IMR-90 (cell line): Measurements from ENCODE around the gene C13orf46. TPM values are rescaled to one million over a fixed set of nuclear protein-coding genes. Genes with fewer than 3 reads are reported as not detected.
A peak's percentile ranks its signal among the peaks of the same experiment; 100 is the strongest.

Experiments
- ATAC-seq: fragments of 200-7000 bp; cut with Tn5 transposase; 2 replicates; pipeline ENCODE4 v1.9.1; 2020; ENCODE audit warnings: low read depth, mild to moderate bottlenecking, moderate library complexity
- BruUV-seq: library from RNA; stranded (reverse); fragments of 400-500 nt; replicated peaks from 2 replicates; lab custom pipeline; 2021; lab: Mats Ljungman, UMichigan
- CTCF ChIA-PET: fragments of 300-600 bp; formaldehyde crosslinking; extraction: SDS; loops from one replicate; lab custom pipeline; 2021; ENCODE audit warnings: antibody characterized with exemption; lab: Yijun Ruan, JAX
- POLR2A ChIA-PET: fragments of 300-600 bp; sonication (Branson Sonifier 250); formaldehyde crosslinking; loops from one replicate; lab custom pipeline; 2022; ENCODE audit warnings: antibody characterized with exemption; ENCODE audit not compliant: unreplicated experiment; lab: Charles Lee
- DNase-seq: peaks from one replicate; pipeline ENCODE4 v3.0.0; 2013
- H2AFZ ChIP-seq: replicated peaks from 2 replicates; pipeline ENCODE3; 2013; ENCODE audit warnings: low read length, mild to moderate bottlenecking; ENCODE audit not compliant: poor library complexity
- H2AK5ac ChIP-seq: 2 replicates; pipeline ENCODE4 v1.6.1; 2013; ENCODE audit warnings: low read depth, low read length, inconsistent platforms
- H2AK9ac ChIP-seq: replicated peaks from 2 replicates; pipeline ENCODE3; 2013; ENCODE audit warnings: mild to moderate bottlenecking, low read depth, low read length, moderate library complexity; ENCODE audit not compliant: poor library complexity
- H2BK120ac ChIP-seq: 2 replicates; pipeline ENCODE4 v1.6.1; 2013; ENCODE audit warnings: low read depth, low read length, inconsistent platforms
- H2BK15ac ChIP-seq: 3 replicates; pipeline ENCODE4 v1.6.1; 2013; ENCODE audit warnings: low read depth, low read length, inconsistent platforms
- H2BK20ac ChIP-seq: 2 replicates; pipeline ENCODE4 v1.6.1; 2013; ENCODE audit warnings: low read depth, mild to moderate bottlenecking, inconsistent platforms, low read length, moderate library complexity
- H2BK5ac ChIP-seq: 2 replicates; pipeline ENCODE4 v1.6.1; 2013; ENCODE audit warnings: mild to moderate bottlenecking, low read depth, low read length, inconsistent platforms; ENCODE audit not compliant: poor library complexity, severe bottlenecking
- H3K14ac ChIP-seq: replicated peaks from 2 replicates; pipeline ENCODE4 v1.6.1; 2013; ENCODE audit warnings: low read depth, low read length, inconsistent platforms
- H3K18ac ChIP-seq: 2 replicates; pipeline ENCODE4 v1.6.1; 2013; ENCODE audit warnings: low read depth, low read length, control low read depth
- H3K23ac ChIP-seq: 2 replicates; pipeline ENCODE4 v1.6.1; 2013; ENCODE audit warnings: low read depth, low read length, inconsistent platforms
- H3K27ac ChIP-seq: 2 replicates; pipeline ENCODE4 v1.5.1; 2013; ENCODE audit warnings: mild to moderate bottlenecking, control low read depth, low read length; ENCODE audit not compliant: insufficient read depth
- H3K27me3 ChIP-seq: 2 replicates; pipeline ENCODE4 v1.6.1; 2013; ENCODE audit warnings: low read length; ENCODE audit not compliant: control insufficient read depth, insufficient read depth
- H3K36me3 ChIP-seq: 2 replicates; pipeline ENCODE4 v1.6.1; 2013; ENCODE audit warnings: low read length, mixed read lengths; ENCODE audit not compliant: control insufficient read depth, insufficient read depth
- H3K4ac ChIP-seq: 2 replicates; pipeline ENCODE4 v1.6.1; 2013; ENCODE audit warnings: low read depth, low read length, inconsistent platforms
- H3K4me1 ChIP-seq: 2 replicates; pipeline ENCODE4 v1.6.1; 2013; ENCODE audit warnings: low read length, mixed read lengths; ENCODE audit not compliant: control insufficient read depth, insufficient read depth
- H3K4me2 ChIP-seq: 2 replicates; pipeline ENCODE4 v1.6.1; 2013; ENCODE audit warnings: low read depth, mild to moderate bottlenecking, control low read depth, low read length, moderate library complexity
- H3K4me3 ChIP-seq: 2 replicates; pipeline ENCODE4 v1.5.1; 2013; ENCODE audit warnings: low read depth, mild to moderate bottlenecking, control low read depth, low read length, moderate library complexity; ENCODE audit not compliant: insufficient read depth
- H3K56ac ChIP-seq: 2 replicates; pipeline ENCODE4 v1.6.1; 2013; ENCODE audit warnings: low read length, inconsistent platforms; ENCODE audit not compliant: insufficient read depth; ENCODE audit errors: extremely low read depth
- H3K79me1 ChIP-seq, 2 experiments: 2 replicates each; pipeline ENCODE4 v1.6.1; 2013; ENCODE audit warnings: low read length in 2 of 2, inconsistent platforms in 1 of 2, low read depth in 1 of 2
- H3K9ac ChIP-seq: 2 replicates; pipeline ENCODE4 v1.6.1; 2013; ENCODE audit warnings: low read depth, low read length, control low read depth
- H3K9me1 ChIP-seq: 2 replicates; pipeline ENCODE4 v1.6.1; 2013; ENCODE audit warnings: low read length, inconsistent platforms; ENCODE audit not compliant: insufficient read depth
- H3K9me3 ChIP-seq: 2 replicates; pipeline ENCODE4 v1.6.1; 2013; ENCODE audit warnings: low read length; ENCODE audit not compliant: control insufficient read depth, insufficient read depth
- H4K20me1 ChIP-seq: 2 replicates; pipeline ENCODE4 v1.6.1; 2013; ENCODE audit warnings: low read length, inconsistent platforms; ENCODE audit not compliant: insufficient read depth
- H4K5ac ChIP-seq: 2 replicates; pipeline ENCODE4 v1.6.1; 2013; ENCODE audit warnings: mild to moderate bottlenecking, low read depth, low read length, control low read depth
- H4K8ac ChIP-seq, 2 experiments: 2 replicates each; pipeline ENCODE4 v1.6.1; 2013; ENCODE audit warnings: low read depth in 2 of 2, low read length in 2 of 2, control low read depth in 1 of 2, inconsistent platforms in 1 of 2
- H4K91ac ChIP-seq: 2 replicates; pipeline ENCODE4 v1.6.1; 2013; ENCODE audit warnings: low read depth, low read length, inconsistent platforms; ENCODE audit not compliant: insufficient read depth
- FOS ChIP-seq: fragments of 150-350 bp; IDR thresholded peaks from 2 replicates; pipeline ENCODE4 v1.6.1; 2016; ENCODE audit warnings: low read depth, low read length
- MXI1 ChIP-seq: IDR thresholded peaks from 2 replicates; pipeline ENCODE4 v1.6.1; 2012; ENCODE audit warnings: low read depth, mild to moderate bottlenecking, low read length, moderate library complexity, borderline replicate concordance
- RAD21 ChIP-seq: IDR thresholded peaks from 2 replicates; pipeline ENCODE4 v1.6.1; 2012; ENCODE audit warnings: low read length, improper control_type of control experiment
- RCOR1 ChIP-seq: IDR thresholded peaks from 2 replicates; pipeline ENCODE4 v1.6.1; 2012; ENCODE audit warnings: mild to moderate bottlenecking, low read length, improper control_type of control experiment; ENCODE audit not compliant: insufficient replicate concordance
- WGBS, 2 experiments: methylation state at CpG; one replicate each; pipeline versions ENCODE4 v1.1.5 to v1.1.7; 2013; ENCODE audit warnings: missing lambda C conversion rate in 2 of 2; ENCODE audit not compliant: insufficient read length in 1 of 2; ENCODE audit errors: extremely low coverage in 2 of 2; 5-methylcytosine and 5-hydroxymethylcytosine counted together
- dilution Hi-C: fragments of 300-500 bp; cut with HindIII; formaldehyde crosslinking; loops from one replicate; pipeline ENCODE4 v1.14.3; 2018; ENCODE audit warnings: low sequenced_read_pairs; ENCODE audit not compliant: unreplicated experiment
- in situ Hi-C: fragments of 300-500 bp; cut with MboI; formaldehyde crosslinking; loops from 3 replicates; pipeline ENCODE4 v1.14.3; 2019; ENCODE audit warnings: low sequenced_read_pairs, inconsistent platforms, mixed read lengths
- intact Hi-C: fragments of 100-400 bp; cut with micrococcal nuclease; formaldehyde crosslinking; loops from 2 replicates; pipeline ENCODE4 v1.10.0; 2022
- polyA plus RNA-seq, 3 experiments: library from polyadenylated mRNA; depleted of rRNA; stranded (reverse); fragments of >200 nt; gene quantifications; 2 replicates each; pipeline ENCODE4 v1.2.3, GENCODE V29; 2012; ENCODE audit warnings: low replicate concordance in 1 of 3
- total RNA-seq: library from RNA; depleted of rRNA; stranded (reverse); fragments of >200 nt; gene quantifications from 2 replicates; pipeline ENCODE4 v1.2.3, GENCODE V29; 2012

The C13orf46 gene
- total and polyA plus RNA-seq, 2 of the 4 experiments (the other 2 are of a cell fraction), result under 0.01 to 2.1 TPM

DNA sequence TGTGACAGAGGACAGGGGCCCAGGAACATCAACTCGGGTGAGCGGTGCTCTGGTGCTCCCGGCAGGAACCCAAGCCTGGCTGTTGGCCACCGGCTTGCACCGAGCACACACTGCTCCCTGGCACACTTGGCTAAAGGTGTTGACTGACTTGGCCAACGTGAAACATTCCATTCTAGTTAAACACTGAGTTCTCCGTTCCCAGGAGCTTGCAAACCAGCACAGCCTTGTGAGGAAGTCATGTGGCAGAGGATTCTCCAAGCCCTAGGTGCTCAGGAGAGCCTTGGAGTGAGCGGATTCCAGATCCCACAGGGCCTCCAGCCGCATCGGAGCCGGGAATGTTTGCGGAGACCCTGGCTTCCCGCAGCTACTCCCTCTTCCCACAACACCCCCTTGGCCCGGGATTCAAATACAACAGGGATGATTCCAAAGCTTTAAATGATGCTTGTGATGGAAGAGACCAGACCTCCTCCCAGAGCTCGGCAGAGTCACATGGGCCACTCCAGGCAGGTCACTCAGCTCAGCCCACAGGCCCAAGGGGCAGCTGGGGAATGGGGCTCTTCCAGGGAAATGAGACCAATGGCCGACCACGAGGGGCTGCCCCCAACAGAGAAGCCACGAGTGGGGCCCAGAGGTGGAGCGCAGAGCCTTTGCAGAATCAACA lies 2.9 kb downstream of the C13orf46 start:
- Histone ChIP-seq H3K14ac (no peak overlapping the region; the same call in 1 of the 2 replicates), H3K9ac (no peak overlapping the region), H4K20me1 (peaks cover 7% of the 10 kb centered on the region; the same call in 1 of the 2 replicates), H3K4me2 (no peak overlapping the region), H3K36me3 (peaks cover 52% of the 10 kb centered on the region), H4K8ac (0 out of 4 replicates have a peak overlapping the region, but pooled peaks of 1 of the 2 experiments have one; percentile 4), H3K56ac (no peak overlapping the region), H2BK20ac (no peak overlapping the region), H3K27me3 (no peaks in the 10 kb centered on the region), H3K23ac (no peak overlapping the region), H2AFZ (no peak overlapping the region), H2BK120ac (no peak overlapping the region), H3K9me1 (peaks cover 11% of the 10 kb centered on the region; the same call in 1 of the 2 replicates), H4K5ac (no peak overlapping the region), H3K4ac (no peak overlapping the region), H2AK9ac (no peak overlapping the region), H4K91ac (no peak overlapping the region), H3K9me3 (no peaks in the 10 kb centered on the region), H2BK5ac (no peak overlapping the region), H3K79me1 (peaks cover 11 to 62% of the 10 kb centered on the region in 2 experiments; a peak in 3 of 4 replicates), H2AK5ac (no peak overlapping the region), H3K4me3 (no peak overlapping the region), H3K18ac (no peak overlapping the region), H2BK15ac (no peak overlapping the region), H3K27ac (no peak overlapping the region), H3K4me1 (peaks cover 2% of the 10 kb centered on the region)
- BruUV-seq, result no TSS peak
- intact Hi-C loops, result no loop called here
- in situ Hi-C loops, result no loop called here
- ChIA-PET CTCF (no interaction called here), POLR2A (no interaction called here)
- DNase-seq (peak; percentile 23), ATAC-seq (peak; percentile 31)
- no peak for TF ChIP-seq FOS
- no peak for TF ChIP-seq RCOR1
- TF ChIP-seq MXI1, result no peak
- no peak for TF ChIP-seq RAD21
- dilution Hi-C loops, result no loop called here
- 80% methylated on average over 9 of the region's 19 CpGs; no CpG with 5 or more reads in 1 of the 2 experiments for WGBS, 2 experiments
